ENCODE results near the gene CCDC85B.

The CCDC85B gene

GRCh38 chr11:65862941-65863888, 27.3 kb upstream of the CCDC85B start:
- H3K9me3 ChIP-seq (ENCODE audit: control insufficient read depth in 1 of 2, low read length in 2 of 2), result no peaks in the 10 kb centered on the region
- H3K4me3 ChIP-seq (ENCODE audit: low read depth in 1 of 2, low read length in 2 of 2), result no peak overlapping the region
- H3K9ac ChIP-seq (ENCODE audit: low read depth in 1 of 2, low read length in 2 of 2), result no peak overlapping the region
- H3K36me3 ChIP-seq (ENCODE audit: control insufficient read depth in 1 of 2, insufficient read depth in 2 of 2, low read length in 2 of 2), result peaks cover 39 to 59% of the 10 kb centered on the region in 2 donors
- H3K27ac ChIP-seq (ENCODE audit: low read depth, low read length), result no peak overlapping the region
- peaks cover 13 to 19% of the 10 kb centered on the region in 2 donors for H3K4me1 ChIP-seq (ENCODE audit: control insufficient read depth in 1 of 2, insufficient read depth in 2 of 2, low read length in 2 of 2)
- no peaks in the 10 kb centered on the region for H3K27me3 ChIP-seq (ENCODE audit: control insufficient read depth in 1 of 2, insufficient read depth in 2 of 2, low read length in 2 of 2)

GRCh38 chr11:65863889-65864705, 26.4 kb upstream of the CCDC85B start:
- Histone ChIP-seq H3K27ac (ENCODE audit: low read depth, low read length) (no peak overlapping the region), H3K9me3 (ENCODE audit: control insufficient read depth in 1 of 2, low read length in 2 of 2) (no peaks in the 10 kb centered on the region), H3K4me3 (ENCODE audit: low read depth in 1 of 2, low read length in 2 of 2) (no peak overlapping the region), H3K36me3 (ENCODE audit: control insufficient read depth in 1 of 2, insufficient read depth in 2 of 2, low read length in 2 of 2) (peaks cover 39 to 59% of the 10 kb centered on the region in 2 donors), H3K27me3 (ENCODE audit: control insufficient read depth in 1 of 2, insufficient read depth in 2 of 2, low read length in 2 of 2) (no peaks in the 10 kb centered on the region), H3K4me1 (ENCODE audit: control insufficient read depth in 1 of 2, insufficient read depth in 2 of 2, low read length in 2 of 2) (peaks cover 13 to 19% of the 10 kb centered on the region in 2 donors), H3K9ac (ENCODE audit: low read depth in 1 of 2, low read length in 2 of 2) (no peak overlapping the region)

- Histone ChIP-seq H3K36me3 (ENCODE audit: control insufficient read depth in 1 of 2, insufficient read depth in 2 of 2, low read length in 2 of 2) (peaks cover 39 to 59% of the 10 kb centered on the region in 2 donors), H3K4me1 (ENCODE audit: control insufficient read depth in 1 of 2, insufficient read depth in 2 of 2, low read length in 2 of 2) (peaks cover 13 to 18% of the 10 kb centered on the region in 2 donors), H3K27me3 (ENCODE audit: control insufficient read depth in 1 of 2, insufficient read depth in 2 of 2, low read length in 2 of 2) (no peaks in the 10 kb centered on the region), H3K9me3 (ENCODE audit: control insufficient read depth in 1 of 2, low read length in 2 of 2) (no peaks in the 10 kb centered on the region), H3K4me3 (ENCODE audit: low read depth in 1 of 2, low read length in 2 of 2) (no peak overlapping the region), H3K9ac (ENCODE audit: low read depth in 1 of 2, low read length in 2 of 2) (no peak overlapping the region), H3K27ac (ENCODE audit: low read depth, low read length) (no peak overlapping the region)
Observed at GRCh38 chr11:65864706-65865471, 25.6 kb upstream of the CCDC85B start.

- H3K9ac ChIP-seq (ENCODE audit: low read depth in 1 of 2, low read length in 2 of 2), result no peak overlapping the region
- peaks cover 39 to 59% of the 10 kb centered on the region in 2 donors for H3K36me3 ChIP-seq (ENCODE audit: control insufficient read depth in 1 of 2, insufficient read depth in 2 of 2, low read length in 2 of 2)
- H3K4me1 ChIP-seq (ENCODE audit: control insufficient read depth in 1 of 2, insufficient read depth in 2 of 2, low read length in 2 of 2), result peaks cover 15 to 20% of the 10 kb centered on the region in 2 donors
- H3K9me3 ChIP-seq (ENCODE audit: control insufficient read depth in 1 of 2, low read length in 2 of 2), result no peaks in the 10 kb centered on the region
- H3K27me3 ChIP-seq (ENCODE audit: control insufficient read depth in 1 of 2, insufficient read depth in 2 of 2, low read length in 2 of 2), result no peaks in the 10 kb centered on the region
- H3K4me3 ChIP-seq (ENCODE audit: low read depth in 1 of 2, low read length in 2 of 2), result no peak overlapping the region
- H3K27ac ChIP-seq (ENCODE audit: low read depth, low read length), result no peak overlapping the region
Observed at GRCh38 chr11:65865550-65866172, 24.8 kb upstream of the CCDC85B start.

- Histone ChIP-seq H3K4me1 (ENCODE audit: control insufficient read depth in 1 of 2, insufficient read depth in 2 of 2, low read length in 2 of 2) (peaks cover 6 to 22% of the 10 kb centered on the region in 2 donors), H3K9ac (ENCODE audit: low read depth in 1 of 2, low read length in 2 of 2) (no peak overlapping the region), H3K27me3 (ENCODE audit: control insufficient read depth in 1 of 2, insufficient read depth in 2 of 2, low read length in 2 of 2) (no peaks in the 10 kb centered on the region), H3K36me3 (ENCODE audit: control insufficient read depth in 1 of 2, insufficient read depth in 2 of 2, low read length in 2 of 2) (peaks cover 39 to 59% of the 10 kb centered on the region in 2 donors), H3K9me3 (ENCODE audit: control insufficient read depth in 1 of 2, low read length in 2 of 2) (no peaks in the 10 kb centered on the region), H3K27ac (ENCODE audit: low read depth, low read length) (no peak overlapping the region), H3K4me3 (ENCODE audit: low read depth in 1 of 2, low read length in 2 of 2) (no peak overlapping the region)
Observed at GRCh38 chr11:65866509-65867283, 23.8 kb upstream of the CCDC85B start.

GRCh38 chr11:65867284-65868071, 23.0 kb upstream of the CCDC85B start:
- H3K36me3 ChIP-seq (ENCODE audit: control insufficient read depth in 1 of 2, insufficient read depth in 2 of 2, low read length in 2 of 2), result peaks cover 39 to 53% of the 10 kb centered on the region in 2 donors
- H3K9ac ChIP-seq (ENCODE audit: low read depth in 1 of 2, low read length in 2 of 2), result no peak overlapping the region
- no peaks in the 10 kb centered on the region for H3K27me3 ChIP-seq (ENCODE audit: control insufficient read depth in 1 of 2, insufficient read depth in 2 of 2, low read length in 2 of 2)
- H3K4me3 ChIP-seq (ENCODE audit: low read depth in 1 of 2, low read length in 2 of 2), result no peak overlapping the region
- H3K9me3 ChIP-seq (ENCODE audit: control insufficient read depth in 1 of 2, low read length in 2 of 2), result no peaks in the 10 kb centered on the region
- no peak overlapping the region for H3K27ac ChIP-seq (ENCODE audit: low read depth, low read length)
- H3K4me1 ChIP-seq (ENCODE audit: control insufficient read depth in 1 of 2, insufficient read depth in 2 of 2, low read length in 2 of 2), result peaks cover 5 to 17% of the 10 kb centered on the region in 2 donors

- Histone ChIP-seq H3K9me3 (ENCODE audit: control insufficient read depth in 1 of 2, low read length in 2 of 2) (no peaks in the 10 kb centered on the region), H3K36me3 (ENCODE audit: control insufficient read depth in 1 of 2, insufficient read depth in 2 of 2, low read length in 2 of 2) (peaks cover 38 to 46% of the 10 kb centered on the region in 2 donors), H3K4me3 (ENCODE audit: low read depth in 1 of 2, low read length in 2 of 2) (no peak overlapping the region), H3K27ac (ENCODE audit: low read depth, low read length) (no peak overlapping the region), H3K9ac (ENCODE audit: low read depth in 1 of 2, low read length in 2 of 2) (no peak overlapping the region), H3K27me3 (ENCODE audit: control insufficient read depth in 1 of 2, insufficient read depth in 2 of 2, low read length in 2 of 2) (no peaks in the 10 kb centered on the region), H3K4me1 (ENCODE audit: control insufficient read depth in 1 of 2, insufficient read depth in 2 of 2, low read length in 2 of 2) (peaks cover 9 to 17% of the 10 kb centered on the region in 2 donors)
Observed at GRCh38 chr11:65868076-65868667, 22.3 kb upstream of the CCDC85B start.

- Histone ChIP-seq H3K4me1 (ENCODE audit: control insufficient read depth in 1 of 2, insufficient read depth in 2 of 2, low read length in 2 of 2) (peaks cover 12 to 17% of the 10 kb centered on the region in 2 donors), H3K27ac (ENCODE audit: low read depth, low read length) (no peak overlapping the region)
Observed at GRCh38 chr11:65868907-65869306, 21.6 kb upstream of the CCDC85B start.

More at GRCh38 chr11:65868907-65869306, 21.6 kb upstream of the CCDC85B start:
- Histone ChIP-seq H3K4me3 (ENCODE audit: low read depth in 1 of 2, low read length in 2 of 2) (no peak overlapping the region), H3K9ac (ENCODE audit: low read depth in 1 of 2, low read length in 2 of 2) (no peak overlapping the region), H3K9me3 (ENCODE audit: control insufficient read depth in 1 of 2, low read length in 2 of 2) (no peaks in the 10 kb centered on the region), H3K36me3 (ENCODE audit: control insufficient read depth in 1 of 2, insufficient read depth in 2 of 2, low read length in 2 of 2) (peaks cover 31 to 39% of the 10 kb centered on the region in 2 donors), H3K27me3 (ENCODE audit: control insufficient read depth in 1 of 2, insufficient read depth in 2 of 2, low read length in 2 of 2) (no peaks in the 10 kb centered on the region)
